KMS-11 (cell line): ENCODE data around the gene SLC38A10.

Source experiments
- H2AFZ ChIP-seq: fragments of 200-600 bp; sonication (generic); 2 replicates; pipeline ENCODE4 v1.6.1; 2016; ENCODE audit warnings: antibody characterized with exemption, mixed run types, low read depth
- H3K27ac ChIP-seq: fragments of 200-600 bp; sonication (generic); 2 replicates; pipeline ENCODE4 v1.6.1; 2016; ENCODE audit warnings: mild to moderate bottlenecking, mixed run types
- H3K27me3 ChIP-seq: fragments of 200-600 bp; sonication (generic); 2 replicates; pipeline ENCODE4 v1.6.1; 2017; ENCODE audit warnings: mild to moderate bottlenecking, low read depth, mixed run types, moderate library complexity; ENCODE audit not compliant: insufficient read depth
- H3K36me3 ChIP-seq: fragments of 200-600 bp; sonication (generic); 2 replicates; pipeline ENCODE4 v1.6.1; 2017; ENCODE audit warnings: mild to moderate bottlenecking, mixed run types; ENCODE audit not compliant: insufficient read depth
- H3K4me1 ChIP-seq: fragments of 200-600 bp; sonication (generic); 2 replicates; pipeline ENCODE4 v1.6.1; 2016; ENCODE audit warnings: mild to moderate bottlenecking, low read depth, mixed run types; ENCODE audit not compliant: poor library complexity, severe bottlenecking
- H3K4me2 ChIP-seq: fragments of 200-600 bp; sonication (generic); 2 replicates; pipeline ENCODE4 v1.7.0; 2016; ENCODE audit warnings: mild to moderate bottlenecking, mixed run types
- H3K4me3 ChIP-seq: fragments of 200-600 bp; sonication (generic); IDR thresholded peaks from 2 replicates; pipeline ENCODE4 v1.6.1; 2017; ENCODE audit warnings: low read depth, low read length, mixed read lengths; ENCODE audit not compliant: insufficient read depth
- H3K79me2 ChIP-seq: fragments of 200-600 bp; sonication (generic); 2 replicates; pipeline ENCODE4 v1.6.1; 2016; ENCODE audit warnings: low read depth, mixed run types; ENCODE audit not compliant: insufficient read depth
- H3K9ac ChIP-seq: fragments of 200-600 bp; sonication (generic); 2 replicates; pipeline ENCODE4 v1.6.1; 2016; ENCODE audit warnings: mild to moderate bottlenecking, mixed run types
- H4K20me1 ChIP-seq: fragments of 200-600 bp; sonication (generic); 2 replicates; pipeline ENCODE4 v1.6.1; 2016; ENCODE audit warnings: mild to moderate bottlenecking, mixed run types; ENCODE audit not compliant: insufficient read depth
- TF ChIP-seq, protein P1 (sequence below): fragments of 200-600 bp; sonication (generic); conservative IDR thresholded peaks from 2 replicates; pipeline ENCODE4 v1.6.1; 2017; ENCODE audit warnings: low read depth, mild to moderate bottlenecking, antibody characterized with exemption, low read length, moderate library complexity, mixed read lengths

SLC38A10 gene

DNA sequence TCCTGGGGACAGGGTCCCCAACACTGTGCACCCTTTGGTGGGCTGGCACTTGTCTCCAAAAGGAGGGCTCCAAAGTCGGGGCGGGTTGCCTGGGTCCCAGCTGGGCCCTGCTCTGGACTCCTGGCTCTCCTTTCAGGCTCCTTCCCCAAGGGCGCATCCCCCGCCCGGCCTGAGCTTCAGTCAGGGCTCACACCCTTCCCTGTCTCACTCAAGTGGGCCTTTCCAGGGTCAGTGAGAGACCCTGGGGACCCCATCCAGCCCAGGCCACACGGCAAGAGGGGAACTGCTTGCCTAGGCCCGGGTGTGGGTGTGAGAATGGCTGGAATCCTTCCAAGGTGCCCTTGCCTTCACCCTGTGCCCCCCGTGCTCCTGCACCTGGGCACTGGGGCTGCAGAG is 41.8 kb upstream of the SLC38A10 start:
- no peaks in the 10 kb centered on the region for H3K36me3 ChIP-seq
- H3K4me2 ChIP-seq, result no peak overlapping the region
- no peaks in the 10 kb centered on the region for H4K20me1 ChIP-seq
- no peaks in the 10 kb centered on the region for H3K79me2 ChIP-seq
- H3K4me3 ChIP-seq, result no peak overlapping the region
- no peaks in the 10 kb centered on the region for H3K4me1 ChIP-seq
- no peak overlapping the region for H3K9ac ChIP-seq
- H3K27ac ChIP-seq, result no peak overlapping the region
- TF ChIP-seq, protein P1, sequence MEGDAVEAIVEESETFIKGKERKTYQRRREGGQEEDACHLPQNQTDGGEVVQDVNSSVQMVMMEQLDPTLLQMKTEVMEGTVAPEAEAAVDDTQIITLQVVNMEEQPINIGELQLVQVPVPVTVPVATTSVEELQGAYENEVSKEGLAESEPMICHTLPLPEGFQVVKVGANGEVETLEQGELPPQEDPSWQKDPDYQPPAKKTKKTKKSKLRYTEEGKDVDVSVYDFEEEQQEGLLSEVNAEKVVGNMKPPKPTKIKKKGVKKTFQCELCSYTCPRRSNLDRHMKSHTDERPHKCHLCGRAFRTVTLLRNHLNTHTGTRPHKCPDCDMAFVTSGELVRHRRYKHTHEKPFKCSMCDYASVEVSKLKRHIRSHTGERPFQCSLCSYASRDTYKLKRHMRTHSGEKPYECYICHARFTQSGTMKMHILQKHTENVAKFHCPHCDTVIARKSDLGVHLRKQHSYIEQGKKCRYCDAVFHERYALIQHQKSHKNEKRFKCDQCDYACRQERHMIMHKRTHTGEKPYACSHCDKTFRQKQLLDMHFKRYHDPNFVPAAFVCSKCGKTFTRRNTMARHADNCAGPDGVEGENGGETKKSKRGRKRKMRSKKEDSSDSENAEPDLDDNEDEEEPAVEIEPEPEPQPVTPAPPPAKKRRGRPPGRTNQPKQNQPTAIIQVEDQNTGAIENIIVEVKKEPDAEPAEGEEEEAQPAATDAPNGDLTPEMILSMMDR, result no peak
- peaks cover 89% of the 10 kb centered on the region for H3K27me3 ChIP-seq
- no peak overlapping the region for H2AFZ ChIP-seq

- peaks cover 93% of the 10 kb centered on the region for H3K27me3 ChIP-seq
- TF ChIP-seq, protein P1, result no peak
These were observed 41.3 kb upstream of the SLC38A10 start for GRCh38 chr17:81336296-81336929.

DNA sequence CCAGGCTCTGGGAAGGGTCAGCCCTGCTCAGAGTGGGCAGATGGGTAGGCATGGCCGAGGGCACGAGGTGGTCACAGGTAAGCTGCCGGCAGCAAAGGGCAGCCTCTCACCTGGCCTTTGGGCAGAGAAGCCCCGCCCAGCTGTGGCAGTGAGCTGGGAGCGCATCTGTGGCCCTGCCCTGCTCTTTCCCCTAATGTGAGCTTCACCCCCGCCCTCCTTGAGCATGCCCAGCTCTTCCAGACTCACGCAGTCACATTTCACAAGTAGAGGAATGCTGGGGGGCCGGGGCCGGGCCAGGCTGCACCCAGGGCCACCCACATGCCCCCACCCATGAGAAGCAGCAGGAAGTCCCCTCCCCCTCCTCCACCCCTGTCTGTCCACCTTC is 40.7 kb upstream of the SLC38A10 start:
- peaks cover 97% of the 10 kb centered on the region for H3K27me3 ChIP-seq
- H3K79me2 ChIP-seq, result no peaks in the 10 kb centered on the region
- no peak overlapping the region for H3K4me3 ChIP-seq
- no peaks in the 10 kb centered on the region for H3K36me3 ChIP-seq
- H2AFZ ChIP-seq, result no peak overlapping the region
- no peaks in the 10 kb centered on the region for H4K20me1 ChIP-seq
- H3K27ac ChIP-seq, result no peak overlapping the region
- TF ChIP-seq, protein P1, result no peak
- H3K9ac ChIP-seq, result no peak overlapping the region
- H3K4me2 ChIP-seq, result no peak overlapping the region
- no peaks in the 10 kb centered on the region for H3K4me1 ChIP-seq

More at GRCh38 chr17:81336296-81336929, 41.3 kb upstream of the SLC38A10 start:
- Histone ChIP-seq H3K27ac (no peak overlapping the region), H2AFZ (no peak overlapping the region), H4K20me1 (no peaks in the 10 kb centered on the region), H3K4me1 (no peaks in the 10 kb centered on the region), H3K36me3 (no peaks in the 10 kb centered on the region), H3K4me2 (no peak overlapping the region), H3K4me3 (no peak overlapping the region), H3K9ac (no peak overlapping the region), H3K79me2 (no peaks in the 10 kb centered on the region)

DNA sequence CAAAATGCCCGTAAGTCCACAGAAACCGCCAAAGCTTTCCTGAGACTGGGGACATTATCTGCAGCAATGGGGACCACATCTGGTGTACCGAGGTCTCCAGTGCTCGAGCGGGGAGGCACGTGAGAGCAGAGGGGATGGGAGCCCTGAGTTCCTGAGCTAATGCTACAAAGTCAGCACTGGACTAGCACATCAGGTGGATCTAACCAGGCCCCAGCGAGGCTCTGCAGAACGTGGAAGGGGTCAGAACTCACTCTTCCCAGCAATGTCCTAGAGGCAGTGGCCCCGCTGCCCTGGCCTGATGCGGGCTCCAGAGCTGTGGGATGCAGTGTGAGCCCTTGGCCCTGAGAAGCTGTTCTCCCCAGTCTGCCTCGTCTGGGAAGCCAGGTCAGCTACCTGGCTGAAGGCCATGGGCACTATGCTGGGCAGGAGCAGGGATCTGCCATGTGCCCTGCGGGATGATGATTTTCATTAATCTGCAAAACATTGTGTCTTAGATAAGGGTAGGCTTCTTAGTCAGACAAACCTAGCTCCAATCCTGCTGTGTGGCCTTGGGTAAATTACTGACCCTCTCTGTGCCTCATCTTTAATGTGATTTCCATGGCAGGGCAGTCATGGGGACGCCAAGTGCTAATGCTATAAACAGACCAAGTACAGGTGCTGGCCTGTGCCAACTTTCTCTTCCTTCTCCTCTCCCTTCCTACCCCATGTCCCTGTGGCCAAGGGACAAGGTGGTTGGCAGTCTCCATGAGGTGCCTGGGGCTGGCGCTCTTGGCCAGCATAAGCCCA is 40.1 kb upstream of the SLC38A10 start:
- Histone ChIP-seq H3K27ac (no peak overlapping the region), H4K20me1 (no peaks in the 10 kb centered on the region), H3K4me1 (no peaks in the 10 kb centered on the region), H2AFZ (no peak overlapping the region), H3K79me2 (no peaks in the 10 kb centered on the region), H3K36me3 (no peaks in the 10 kb centered on the region), H3K4me2 (no peak overlapping the region), H3K4me3 (no peak overlapping the region), H3K27me3 (peaks cover 97% of the 10 kb centered on the region), H3K9ac (no peak overlapping the region)
- TF ChIP-seq, protein P1, result no peak
